K562 (cell line): ENCODE measurements around the gene CCSAP. TPM values are rescaled to one million over a fixed set of nuclear protein-coding genes. Genes with fewer than 3 reads are reported as not detected.

Source experiments
- ATF6 ChIP-seq: sonication (generic); formaldehyde crosslinking; IDR thresholded peaks from 2 replicates; pipeline ENCODE4 v1.4.0; 2020; ENCODE audit warnings: mild to moderate bottlenecking, missing genetic modification reagents
- FOXA3 ChIP-seq, 2 experiments: fragments of 450-650 bp in 1 of 2; sonication (generic) in 1 of 2; formaldehyde crosslinking; IDR thresholded peaks in 1 of 2; conservative IDR thresholded peaks in 1 of 2; 2 replicates each; pipeline versions ENCODE4 v1.4.0 to v1.8.0; 2020 to 2022; ENCODE audit warnings: mild to moderate bottlenecking in 2 of 2, missing genetic modification reagents in 1 of 2
- GTF2A2 ChIP-seq: IDR thresholded peaks from 2 replicates; pipeline ENCODE4 v1.6.1; 2016; ENCODE audit warnings: mild to moderate bottlenecking, missing genetic modification characterization, missing compliant biosample characterization
- SIN3A ChIP-seq, 2 experiments: fragments of 150-350 bp in 1 of 2; IDR thresholded peaks; 2 replicates each; pipeline ENCODE4 v1.6.1; 2011 to 2016; ENCODE audit warnings: borderline replicate concordance in 2 of 2, low read depth in 2 of 2, low read length in 2 of 2, mild to moderate bottlenecking in 2 of 2, moderate library complexity in 2 of 2; ENCODE audit not compliant: control insufficient read depth in 1 of 2
- SMARCE1 ChIP-seq: fragments of 450-650 bp; IDR thresholded peaks from 2 replicates; pipeline ENCODE4 v1.7.1; 2016; ENCODE audit warnings: mild to moderate bottlenecking
- SPI1 ChIP-seq: IDR thresholded peaks from 2 replicates; pipeline ENCODE4 v1.6.1; 2011; ENCODE audit warnings: low read depth, low read length, control low read depth, borderline replicate concordance
- ZBTB40 ChIP-seq, 2 experiments: fragments of 450-650 bp in 1 of 2; sonication (generic) in 1 of 2; formaldehyde crosslinking in 1 of 2; IDR thresholded peaks; 2 replicates each; pipeline versions ENCODE4 v1.7.1 to v1.9.0; 2016 to 2022; ENCODE audit warnings: inconsistent platforms in 1 of 2, mild to moderate bottlenecking in 1 of 2, missing genetic modification reagents in 1 of 2
- ZNF639 ChIP-seq, 2 experiments: fragments of 200-800 bp in 1 of 2; sonication (Bioruptor generic) in 1 of 2; sonication (generic) in 1 of 2; formaldehyde crosslinking in 1 of 2; IDR thresholded peaks in 1 of 2; conservative IDR thresholded peaks in 1 of 2; 2 replicates each; pipeline versions ENCODE4 v1.5.0 to v1.6.1; 2016 to 2020; ENCODE audit warnings: missing compliant biosample characterization in 1 of 2, missing genetic modification characterization in 1 of 2, missing genetic modification reagents in 1 of 2
- ZNF785 ChIP-seq: fragments of 250-450 bp; sonication (Bioruptor Pico); IDR thresholded peaks from 2 replicates; pipeline ENCODE4 v1.4.0; 2020; ENCODE audit warnings: mild to moderate bottlenecking
- polyA plus RNA-seq, 8 experiments: library from polyadenylated mRNA; depleted of rRNA in 4 of 8; stranded (reverse) in 5 of 8; unstranded in 3 of 8; fragments of >200 nt; fragmentation: Nextera tagmentation in 2 of 8; fragmentation: Illumina TruSeq in 1 of 8; extraction: Ambion mirVana in 2 of 8; extraction: Trizol in 1 of 8; gene quantifications; 2 replicates each; pipeline versions ENCODE4 v1.2.1 to v1.2.3, GENCODE V29; 2011 to 2014; ENCODE audit warnings: inconsistent platforms in 1 of 8, missing spikeins in 1 of 8
- total RNA-seq, 7 experiments: library from RNA; depleted of rRNA in 6 of 7; stranded (reverse); fragments of >200 nt in 6 of 7; fragmentation: Illumina TruSeq in 2 of 7; extraction: Trizol in 2 of 7; gene quantifications; 2 replicates each; pipeline versions ENCODE4 v1.2.1 to v1.2.3, GENCODE V29; 2011 to 2021; ENCODE audit warnings: low replicate concordance in 1 of 7

Gene CCSAP
- total and polyA plus RNA-seq, 9 of the 15 experiments (the other 6 are each of a cell fraction or from before 2014, with no cell fraction given) = 3.6 to 15.9 (median 9.5) TPM

GRCh38 chr1:229271448-229272159, 71.2 kb downstream of the CCSAP start (continued):
- TF ChIP-seq ZBTB40 (IDR thresholded peaks at IDR 0.05) = 0 out of 2 replicates have a peak, but pooled peaks have one; percentile 56
- TF ChIP-seq ZBTB40 (CRISPR knock-in tag; IDR thresholded peaks at IDR 0.05) = no peak
- peak in 1 of 2 experiments; percentile 95; a peak in 2 of 4 replicates for TF ChIP-seq ZNF639 (CRISPR knock-in tag; conservative IDR thresholded peaks at IDR 0.05 in 1 of 2, IDR thresholded peaks at IDR 0.05 in 1 of 2)
- peak in 1 of 2 experiments; percentile 71; a peak in 1 of 4 replicates for TF ChIP-seq FOXA3 (CRISPR knock-in tag; conservative IDR thresholded peaks at IDR 0.05 in 1 of 2, IDR thresholded peaks at IDR 0.05 in 1 of 2)
- TF ChIP-seq SPI1 = no peak
- peak in 1 of 2 experiments; percentile 36; a peak in 1 of 4 replicates for TF ChIP-seq SIN3A (IDR thresholded peaks at IDR 0.05; ENCODE audit: borderline replicate concordance in 2 of 2, control insufficient read depth in 1 of 2, low read depth in 2 of 2, low read length in 2 of 2)
- TF ChIP-seq ATF6 (CRISPR knock-in tag) = 0 out of 2 replicates have a peak, but pooled peaks have one; percentile 58
- TF ChIP-seq SMARCE1 = 0 out of 2 replicates have a peak, but pooled peaks have one; percentile 39
- no peak for TF ChIP-seq GTF2A2 (tag)
- no peak for TF ChIP-seq ZNF785 (CRISPR knock-in tag)
